Adrenal gland (tissue), 12 donors: ENCODE data around the gene SGSH. TPM values are rescaled to one million over a fixed set of nuclear protein-coding genes. Genes with fewer than 3 reads are reported as not detected.
A peak's percentile ranks its signal among the peaks of the same experiment; 100 is the strongest.

Source experiments
- DNase-seq, 7 donors: peaks; one replicate each; pipeline ENCODE4 v3.0.0-alpha.2; 2019 to 2020
- H3K27ac ChIP-seq, 5 donors: fragments of 200-600 bp; sonication (generic) in 4 of 5; 1 replicate in 3 of 5; 2 replicates in 2 of 5; pipeline versions ENCODE4 v1.5.1 to v1.8.0; 2016 to 2020; ENCODE audit warnings: mild to moderate bottlenecking in 1 of 5
- H3K27me3 ChIP-seq: fragments of 200-600 bp; 2 replicates; pipeline ENCODE4 v1.8.0; 2021
- H3K36me3 ChIP-seq, 2 donors: fragments of 200-600 bp; replicated peaks in 1 of 2; 1 replicate in 1 of 2; 2 replicates in 1 of 2; pipeline versions ENCODE4 v1.5.1 to v1.8.0; 2018 to 2022
- H3K4me1 ChIP-seq, 2 donors: fragments of 200-600 bp; replicated peaks in 1 of 2; 1 replicate in 1 of 2; 2 replicates in 1 of 2; pipeline versions ENCODE4 v1.5.1 to v1.8.0; 2018 to 2021
- H3K4me3 ChIP-seq, 4 donors: fragments of 200-600 bp; sonication (generic) in 3 of 4; one replicate each; pipeline ENCODE4 v1.5.1; 2016 to 2018
- H3K9me3 ChIP-seq, 3 donors: fragments of 200-600 bp; sonication (generic) in 1 of 3; replicated peaks in 1 of 3; 1 replicate in 2 of 3; 2 replicates in 1 of 3; pipeline versions ENCODE4 v1.5.1 to v1.8.0; 2016 to 2021
- CTCF ChIP-seq, 6 experiments: fragments of 450-650 bp in 4 of 6; fragments of 200-600 bp in 2 of 6; sonication (generic) in 1 of 6; IDR thresholded peaks; 1 replicate in 5 of 6; 2 replicates in 1 of 6; pipeline versions ENCODE4 v1.5.1 to v1.8.0; 2016 to 2021; ENCODE audit warnings: antibody characterized with exemption in 6 of 6, mild to moderate bottlenecking in 2 of 6, moderate library complexity in 1 of 6
- POLR2A ChIP-seq, 2 donors: fragments of 450-650 bp; IDR thresholded peaks; one replicate each; pipeline ENCODE4 v1.6.1; 2017; ENCODE audit warnings: antibody characterized with exemption in 2 of 2, mild to moderate bottlenecking in 2 of 2, moderate library complexity in 1 of 2
- WGBS, 4 donors: extraction: QIAGEN DNeasy Blood & Tissue Kit in 2 of 4; methylation state at CpG; one replicate each; pipeline versions ENCODE4 v1.1.5 to v1.1.7; 2013 to 2017; 5-methylcytosine and 5-hydroxymethylcytosine counted together
- intact Hi-C, 2 donors: fragments of 100-400 bp; cut with DNase I; formaldehyde crosslinking; loops; one replicate each; pipeline versions ENCODE4 v1.14.1 to v1.15.0; 2022 to 2023
- polyA plus RNA-seq, 3 donors: library from polyadenylated mRNA; stranded (reverse); fragments of 200-250 nt in 2 of 3; fragments of 350-450 nt in 1 of 3; fragmentation: Illumina TruSeq in 1 of 3; extraction: RNeasy Lipid Tissue Mini Kit (QIAGEN cat#74804) in 1 of 3; gene quantifications; one replicate each; pipeline ENCODE4 v1.2.3, GENCODE V29; 2013 to 2014
- total RNA-seq, 9 donors: library from RNA; depleted of rRNA in 4 of 9; stranded (reverse); fragments of >200 nt in 4 of 9; fragments of 120-200 nt in 1 of 9; fragmentation: NEBNext Ultra II Directional in 1 of 9; extraction: Animal tissue kit (Norgen Biotek cat#: 25700) in 1 of 9; gene quantifications; one replicate each; pipeline versions ENCODE4 v1.1.0 to v1.2.4, GENCODE V29; 2013 to 2023
- donor health status: healthy with polysubstance abuse.
- donor health status: Bipolar disorder and iron deficiency.
- donor health status: DM: yes; HTN: yes; CAD: no.
- donor health status: DM: no; HTN: no; CAD: no.
- donor health status: DM: no; HTN: no; CAD: no.
- donor health status: DM: yes; HTN: yes; CAD: no.

SGSH gene
- total and polyA plus RNA-seq, 12 donors, result 33.3 to 194 (median 89.3) TPM

DNA sequence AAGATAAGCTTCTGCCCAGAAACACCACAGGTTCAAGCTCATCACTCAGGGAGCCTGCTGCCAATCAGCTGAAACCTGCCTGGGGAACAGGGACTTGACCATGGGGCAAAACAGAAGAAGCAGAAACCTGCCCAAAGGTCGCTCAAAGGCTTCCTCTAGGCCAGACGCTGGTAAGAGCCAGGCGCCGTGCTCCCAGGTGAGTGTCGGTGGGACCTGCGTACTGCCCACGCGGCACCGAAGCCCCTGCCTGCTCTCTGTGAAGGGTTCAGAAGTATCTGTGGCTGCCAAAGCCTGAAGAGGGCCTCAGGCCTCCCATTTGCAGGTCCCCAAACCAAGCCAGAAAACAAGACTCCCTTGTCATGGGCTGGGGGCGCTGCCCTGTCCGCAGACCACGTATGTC, 10.4 kb downstream of the SGSH start:
- Histone ChIP-seq H3K4me3 (no peak overlapping the region), H3K27ac (no peak overlapping the region), H3K36me3 (peaks cover 0 to 62% of the 10 kb centered on the region in 2 donors), H3K27me3 (no peaks in the 10 kb centered on the region), H3K9me3 (no peaks in the 10 kb centered on the region), H3K4me1 (no peaks in the 10 kb centered on the region)
- no peak for TF ChIP-seq CTCF (IDR thresholded peaks at IDR 0.05)
- no peak for TF ChIP-seq POLR2A (IDR thresholded peaks at IDR 0.05)
- intact Hi-C loops, result no loop called here
- no peak for DNase-seq
- 89 to 97% (median 92%) methylated on average over 9 to 12 of the region's 12 CpGs for WGBS, 4 donors

GRCh38 chr17:80208050-80208449, 12.1 kb downstream of the SGSH start:
- DNase-seq, result peak in 1 of 7 donors; percentile 48
- Histone ChIP-seq H3K4me1 (no peaks in the 10 kb centered on the region), H3K36me3 (peaks cover 0 to 45% of the 10 kb centered on the region in 2 donors), H3K9me3 (no peaks in the 10 kb centered on the region), H3K27ac (no peak overlapping the region), H3K4me3 (no peak overlapping the region), H3K27me3 (no peaks in the 10 kb centered on the region)
- TF ChIP-seq CTCF (IDR thresholded peaks at IDR 0.05) (no peak), POLR2A (IDR thresholded peaks at IDR 0.05) (no peak)
- WGBS, 4 donors, result 88 to 100% (median 96%) methylated on average over 1 to 16 of the region's 16 CpGs
- intact Hi-C loops, result no loop called here

DNA sequence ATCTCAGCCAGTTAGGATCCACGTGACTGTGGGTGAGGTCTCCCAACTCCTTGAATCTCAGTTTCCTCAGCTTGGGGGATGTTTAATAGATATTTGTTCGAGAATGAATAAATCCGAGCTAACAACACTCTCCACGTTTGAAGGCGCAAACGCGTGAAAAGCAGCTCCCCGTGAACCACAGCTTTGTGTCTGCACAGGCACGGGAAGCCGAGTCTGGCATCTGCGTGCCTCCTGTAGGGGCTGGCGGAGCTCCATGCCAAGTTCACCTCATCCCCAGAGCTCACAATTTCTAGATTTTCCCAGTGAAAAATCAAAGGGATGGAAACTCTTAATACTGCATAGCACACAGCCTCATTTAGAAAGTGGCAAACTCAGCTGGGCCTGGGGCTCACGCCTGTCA, 14.3 kb downstream of the SGSH start:
- Histone ChIP-seq H3K4me1 (no peaks in the 10 kb centered on the region), H3K36me3 (peaks cover 0 to 26% of the 10 kb centered on the region in 2 donors), H3K27ac (no peak overlapping the region), H3K4me3 (no peak overlapping the region), H3K9me3 (no peaks in the 10 kb centered on the region), H3K27me3 (no peaks in the 10 kb centered on the region)
- WGBS, 4 donors, result 91 to 95% (median 92%) methylated on average over 13 of the region's 13 CpGs
- intact Hi-C loops, result no loop called here
- DNase-seq, result no peak
- no peak for TF ChIP-seq CTCF (IDR thresholded peaks at IDR 0.05)
- no peak for TF ChIP-seq POLR2A (IDR thresholded peaks at IDR 0.05)

GRCh38 chr17:80204626-80205468, 15.3 kb downstream of the SGSH start:
- TF ChIP-seq CTCF (IDR thresholded peaks at IDR 0.05) (no peak), POLR2A (IDR thresholded peaks at IDR 0.05) (no peak)
- intact Hi-C loops, result no loop called here

More at GRCh38 chr17:80204626-80205468, 15.3 kb downstream of the SGSH start:
- Histone ChIP-seq H3K9me3 (no peaks in the 10 kb centered on the region), H3K4me1 (no peaks in the 10 kb centered on the region), H3K36me3 (peaks cover 0 to 16% of the 10 kb centered on the region in 2 donors), H3K27ac (no peak overlapping the region), H3K27me3 (no peaks in the 10 kb centered on the region), H3K4me3 (no peak overlapping the region)
- WGBS, 4 donors, result 82 to 90% (median 88%) methylated on average over 15 to 19 of the region's 19 CpGs
- no peak for DNase-seq
